Activated CD8-positive, alpha-beta memory T cell treated with anti-CD3 and anti-CD28 coated beads, Interleukin-2, amount 50 U/mL, for 24 hours (primary cell): ENCODE results near the gene CCDC117.

Experiments used
- DNase-seq: peaks from one replicate; pipeline ENCODE4 v3.0.0-alpha.2; 2020; ENCODE audit errors: extremely low read depth

The CCDC117 gene

DNA sequence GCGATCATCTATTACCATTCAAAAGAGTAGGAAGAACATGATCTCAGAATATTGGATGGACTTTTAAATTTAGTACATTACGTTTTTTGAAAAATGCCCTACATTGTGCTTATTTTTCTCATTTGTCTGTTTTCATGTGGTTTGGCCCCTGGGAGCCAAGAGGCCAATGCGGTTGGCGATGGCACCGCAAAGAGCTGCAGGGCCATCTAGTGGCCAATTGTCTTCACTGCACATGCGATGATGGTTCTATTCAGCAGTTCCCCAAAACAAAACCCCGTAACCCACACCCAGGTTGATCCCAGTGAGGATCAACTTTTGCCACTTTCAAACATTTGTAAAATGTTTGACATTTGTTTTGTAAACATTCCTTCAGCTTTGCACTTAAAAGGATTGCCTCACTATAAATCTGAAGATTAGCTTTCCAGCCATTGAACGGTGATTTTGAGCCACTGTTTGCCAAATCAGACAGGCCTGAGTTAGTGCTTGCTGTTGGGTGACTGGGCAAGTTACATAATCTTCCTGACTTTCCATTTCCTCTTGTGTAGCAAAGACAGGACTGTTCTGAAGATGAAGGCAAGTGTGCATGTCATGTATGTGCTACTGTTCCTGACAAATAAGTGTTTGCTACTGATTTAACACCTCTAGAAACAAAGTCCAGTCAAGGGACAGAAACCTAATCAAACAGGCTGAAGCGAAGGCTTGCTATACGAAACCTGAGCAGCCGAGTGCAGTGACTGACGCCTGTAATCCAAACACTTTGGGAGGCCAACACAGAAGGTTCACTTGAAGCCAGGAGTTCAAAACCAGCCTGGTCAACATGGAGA lies 57.1 kb downstream of the CCDC117 start:
- peak; percentile 29 for DNase-seq

GRCh38 chr22:28830441-28830840 lies 57.9 kb downstream of the CCDC117 start:
- no peak for DNase-seq

DNA sequence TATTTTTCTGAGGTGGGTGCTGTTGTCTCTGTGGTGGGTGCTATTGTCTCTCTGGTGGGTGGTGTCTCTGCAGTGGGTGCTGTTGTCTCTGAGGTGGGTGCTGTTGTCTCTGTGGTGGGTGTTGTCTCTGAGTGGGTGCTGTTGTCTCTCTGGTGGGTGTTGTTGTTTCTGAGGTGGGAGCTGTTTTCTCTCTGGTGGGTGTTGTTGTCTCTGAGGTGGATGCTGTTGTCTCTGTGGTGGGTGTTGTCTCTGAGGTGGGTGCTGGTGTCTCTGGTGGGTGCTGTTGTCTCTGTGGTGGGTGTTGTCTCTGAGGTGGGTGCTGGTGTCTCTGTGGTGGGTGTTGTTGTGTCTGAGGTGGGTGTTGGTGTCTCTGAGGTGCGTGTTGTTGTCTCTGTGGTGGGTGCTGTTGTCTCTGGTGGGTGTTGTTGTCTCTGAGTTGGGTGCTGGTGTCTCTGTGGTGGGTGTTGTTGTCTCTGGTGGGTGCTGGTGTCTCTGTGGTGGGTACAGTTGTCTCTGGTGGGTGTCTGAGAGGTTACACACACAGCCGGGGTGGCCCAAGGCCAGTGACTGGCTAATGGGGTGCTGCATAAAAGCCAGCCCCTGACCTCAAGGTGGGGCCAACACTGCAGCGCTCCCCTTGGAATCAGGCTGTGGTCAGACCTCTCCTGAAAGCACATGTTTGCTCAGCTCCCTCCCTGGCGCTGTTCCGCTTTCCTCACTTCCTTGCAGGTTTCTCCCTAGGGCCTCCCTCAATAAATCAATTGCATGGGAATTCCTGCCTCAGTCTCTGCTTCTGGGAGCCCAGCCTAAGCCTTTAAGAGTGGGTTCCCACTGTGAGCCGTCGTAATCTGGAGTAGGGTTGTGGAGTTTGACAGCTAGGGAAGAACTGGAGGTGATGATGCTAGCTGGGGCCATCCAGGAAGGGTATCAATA lies 58.9 kb downstream of the CCDC117 start:
- DNase-seq: no peak

DNA sequence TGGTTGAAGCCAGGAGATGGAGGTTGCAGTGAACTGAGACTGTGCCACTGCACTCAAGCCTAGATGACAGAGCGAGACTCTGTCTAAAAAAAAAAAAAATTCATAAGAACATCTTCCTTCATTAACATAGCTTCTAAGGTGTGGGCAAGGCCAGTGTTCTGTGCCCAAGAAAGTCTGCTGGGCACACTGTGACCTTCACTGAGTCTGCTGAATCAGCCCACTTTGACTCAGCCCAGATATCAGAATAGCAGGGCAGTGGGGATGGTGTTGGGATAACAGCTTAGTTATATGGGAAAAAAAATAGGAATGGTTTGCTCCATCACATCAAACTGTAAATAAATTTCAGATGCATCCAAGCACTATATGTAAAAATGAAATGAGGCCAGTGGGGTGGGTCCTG lies 60.2 kb downstream of the CCDC117 start:
- DNase-seq: no peak

GRCh38 chr22:28833276-28833923 lies 60.9 kb downstream of the CCDC117 start:
- DNase-seq: no peak

GRCh38 chr22:28835630-28836189 lies 63.2 kb downstream of the CCDC117 start:
- no peak for DNase-seq

GRCh38 chr22:28837640-28838039 lies 65.1 kb downstream of the CCDC117 start:
- no peak for DNase-seq
